Measurements from ENCODE around the gene EP400.
"Not testable (repeated sequence)": the region's sequence is repeated elsewhere in the genome, so short reads cannot be mapped to it uniquely, and the experiment has no call there.

EP400 gene

DNA sequence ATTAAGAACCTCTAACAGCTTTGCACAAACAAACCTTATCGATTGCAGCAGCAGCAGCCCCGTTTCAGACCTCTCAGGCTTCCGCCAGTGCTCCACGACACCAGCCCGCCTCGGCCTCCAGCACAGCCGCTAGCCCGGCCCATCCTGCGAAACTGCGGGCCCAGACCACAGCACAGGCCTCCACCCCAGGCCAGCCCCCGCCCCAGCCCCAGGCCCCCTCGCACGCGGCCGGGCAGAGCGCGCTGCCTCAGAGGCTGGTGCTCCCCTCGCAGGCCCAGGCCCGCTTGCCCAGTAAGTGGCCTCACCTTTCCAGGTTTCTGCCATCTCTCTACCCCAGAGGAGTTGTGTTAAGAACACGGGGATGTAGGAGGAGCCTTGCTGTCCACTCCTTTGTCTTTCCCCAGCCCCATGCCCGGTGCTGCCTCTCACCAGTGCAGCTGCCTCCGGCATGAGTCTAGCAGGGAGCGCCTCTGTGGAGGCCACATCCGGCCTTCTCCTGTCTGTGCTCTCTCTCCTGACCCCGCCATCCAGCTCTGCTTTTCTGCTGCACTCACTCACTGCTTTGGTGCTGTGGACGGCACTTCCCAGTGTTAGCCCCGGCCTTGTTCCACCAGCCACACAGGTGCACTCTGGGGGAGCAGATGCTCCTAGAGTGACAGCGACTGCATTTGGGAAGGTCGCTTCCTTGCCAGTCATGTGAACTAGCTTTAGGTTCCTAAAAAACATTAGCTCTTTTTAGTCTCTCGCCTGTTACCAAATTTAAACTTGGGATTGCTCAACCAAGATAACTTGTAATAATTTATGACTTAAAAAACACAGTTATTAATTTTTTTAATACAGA is 71.5 kb downstream of the EP400 start:
- no peak for FAIRE-seq

DNA sequence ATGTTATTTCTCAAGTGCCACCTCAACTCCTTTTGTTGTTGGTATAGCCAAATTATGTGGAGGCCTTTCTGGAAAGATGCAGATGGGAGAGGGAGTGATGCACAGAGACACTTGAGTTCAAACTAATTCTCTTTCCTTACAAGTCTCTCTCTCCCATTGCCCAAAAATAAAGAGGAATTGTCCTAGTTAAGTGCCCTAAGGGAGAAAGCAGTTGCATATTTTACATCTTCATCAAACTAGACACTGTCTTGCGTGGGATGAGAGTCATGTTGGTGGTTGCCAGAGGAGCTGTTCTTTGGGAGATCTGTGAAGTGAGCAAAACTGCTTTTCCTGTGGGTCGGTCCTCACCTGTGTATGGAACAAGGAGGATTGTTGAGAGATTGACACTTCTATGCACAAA is 72.2 kb downstream of the EP400 start:
- no peak for FAIRE-seq

GRCh38 chr12:132023658-132024057 is 73.9 kb downstream of the EP400 start:
- no peak for FAIRE-seq

DNA sequence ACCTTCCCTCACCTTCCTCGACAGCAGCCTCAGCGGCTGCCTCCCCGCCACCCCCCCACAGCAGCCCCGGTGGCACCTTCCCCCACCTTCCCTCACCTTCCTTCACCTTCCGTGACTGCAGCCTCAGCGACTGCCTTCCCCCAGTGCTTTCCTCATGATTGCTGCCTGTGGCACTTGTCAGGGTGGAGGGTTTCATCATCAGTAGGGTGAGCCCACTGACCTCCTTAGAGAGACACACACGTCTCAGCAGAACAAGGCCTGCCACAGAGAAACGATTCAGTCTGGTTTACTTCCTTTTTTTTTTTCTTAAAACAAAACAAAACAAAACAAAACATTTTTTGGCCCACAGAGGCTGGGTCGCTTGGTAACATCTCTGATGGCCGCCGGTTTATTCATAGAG is 75.0 kb downstream of the EP400 start:
- FAIRE-seq, result no peak

DNA sequence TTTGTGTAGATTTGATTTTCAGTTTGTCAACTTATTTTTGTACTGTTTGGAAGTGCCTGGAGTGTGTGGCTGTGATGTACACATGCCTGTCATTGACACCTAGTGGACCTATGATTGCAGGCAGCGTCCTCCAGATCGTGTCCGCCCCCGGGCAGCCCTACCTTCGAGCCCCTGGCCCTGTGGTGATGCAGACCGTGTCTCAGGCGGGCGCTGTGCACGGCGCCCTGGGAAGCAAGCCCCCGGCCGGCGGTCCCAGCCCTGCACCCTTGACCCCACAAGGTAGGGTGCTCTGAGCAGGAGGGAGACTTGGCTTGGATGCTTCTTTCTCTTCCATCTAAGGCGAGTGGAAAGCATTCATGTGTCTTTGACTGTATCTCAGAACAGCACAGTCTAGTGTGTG is 75.8 kb downstream of the EP400 start:
- no peak for FAIRE-seq

DNA sequence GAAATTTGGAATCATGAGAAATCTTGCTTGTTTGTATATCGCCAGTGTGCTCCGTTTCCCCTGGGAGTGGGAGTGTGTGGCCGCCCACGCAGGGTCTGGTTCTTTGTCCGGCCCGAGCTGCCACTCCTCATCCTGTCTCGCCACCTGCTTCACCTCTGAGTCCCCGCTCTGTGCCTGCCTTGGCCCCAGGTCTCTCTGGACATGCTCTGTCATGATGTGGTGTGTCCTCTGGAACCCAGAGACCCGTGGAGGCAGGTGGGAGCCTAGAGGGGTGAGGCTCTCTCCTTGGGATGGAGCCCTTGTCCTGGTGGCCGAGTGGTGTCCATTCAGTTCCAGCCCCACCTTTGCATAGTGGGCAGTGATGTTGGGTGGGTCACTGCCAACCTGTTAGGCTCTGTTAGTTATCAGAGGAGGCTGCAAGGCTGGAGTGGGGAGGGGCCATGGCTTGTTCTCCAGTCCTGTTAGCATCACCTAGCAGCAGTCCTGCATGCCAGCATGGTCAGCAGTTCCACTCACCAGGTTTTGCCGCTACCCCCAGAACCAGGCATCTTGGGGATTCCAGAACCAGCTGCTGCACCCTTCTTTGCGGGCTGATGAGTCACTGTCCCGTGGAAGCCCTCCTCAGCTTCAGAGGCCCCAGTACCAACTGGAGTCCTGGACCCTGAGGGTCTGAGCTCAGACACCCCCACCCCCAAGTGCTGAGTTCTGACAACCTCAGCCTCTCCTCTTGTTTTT is 76.5 kb downstream of the EP400 start:
- no peak for FAIRE-seq

DNA sequence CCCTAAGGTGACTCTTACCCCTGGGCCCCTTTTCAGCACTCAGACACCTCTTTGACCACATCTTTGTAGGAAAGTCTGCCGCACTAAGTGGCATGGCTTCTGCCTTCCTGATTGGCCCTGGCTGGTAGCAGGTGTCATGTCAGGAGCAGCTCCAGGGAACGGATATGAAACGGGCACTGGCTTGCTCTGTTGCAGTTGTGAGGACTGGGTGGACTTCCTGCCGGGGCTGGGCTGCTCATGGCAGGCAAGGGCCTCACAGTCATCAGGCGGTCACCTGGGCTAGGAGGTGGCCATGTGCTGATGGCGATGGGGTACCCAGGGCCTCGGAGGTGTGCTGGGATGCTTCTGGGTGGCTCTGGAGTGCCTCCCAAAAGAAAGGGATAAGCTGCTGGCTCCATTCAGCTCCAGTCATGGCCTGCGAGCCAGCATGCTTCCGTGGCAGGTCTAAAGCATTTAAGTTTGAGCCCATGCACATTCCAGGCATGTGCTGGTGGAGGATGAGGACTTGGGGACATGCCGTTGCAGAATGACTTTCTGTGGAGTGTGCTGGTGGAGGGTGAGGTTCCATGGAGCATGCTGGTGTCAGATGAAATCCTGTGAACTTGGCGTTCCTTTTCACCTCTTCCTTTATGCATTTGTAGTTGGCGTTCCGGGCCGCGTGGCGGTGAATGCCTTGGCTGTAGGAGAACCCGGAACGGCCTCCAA is 77.2 kb downstream of the EP400 start:
- no peak for FAIRE-seq

GRCh38 chr12:132027636-132028035 is 77.9 kb downstream of the EP400 start:
- FAIRE-seq, result no peak

- FAIRE-seq, result no peak
These were observed 78.4 kb downstream of the EP400 start for GRCh38 chr12:132028111-132028510.

- no peak for FAIRE-seq
These were observed 80.0 kb downstream of the EP400 start for GRCh38 chr12:132029503-132030300.

DNA sequence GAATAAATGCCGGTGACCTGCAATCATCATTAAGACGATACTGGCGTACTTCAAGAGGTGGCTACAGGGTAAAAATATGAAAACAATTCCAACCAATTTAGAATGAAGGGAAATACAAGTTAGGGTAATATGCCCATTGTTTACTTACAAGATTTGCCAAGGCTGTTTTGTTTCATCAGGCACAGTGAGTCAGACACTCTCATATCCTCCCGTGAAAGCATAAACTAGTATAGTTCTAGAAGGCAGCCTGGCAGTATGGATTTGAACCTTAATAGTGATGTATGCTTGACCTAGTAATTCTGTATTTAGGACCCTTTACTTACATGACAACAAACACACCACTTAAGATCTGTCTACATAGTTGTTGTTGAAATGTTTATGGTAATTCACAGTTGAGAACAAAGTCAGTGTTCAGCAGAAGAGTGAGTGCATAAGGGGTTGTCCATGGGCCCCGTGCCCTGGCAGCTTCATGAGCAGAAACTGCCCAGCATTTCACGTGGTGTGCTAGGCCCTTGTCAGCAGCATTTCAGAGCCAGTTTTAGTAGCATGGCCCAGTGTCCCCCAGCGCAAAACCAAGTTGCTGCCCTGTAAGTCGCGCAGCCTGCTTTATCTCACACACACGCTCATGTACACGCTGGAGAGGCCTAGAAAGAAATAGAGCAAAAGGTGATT is 80.8 kb downstream of the EP400 start:
- no peak for FAIRE-seq

GRCh38 chr12:132033627-132034026 is 83.9 kb downstream of the EP400 start:
- FAIRE-seq, result no peak

DNA sequence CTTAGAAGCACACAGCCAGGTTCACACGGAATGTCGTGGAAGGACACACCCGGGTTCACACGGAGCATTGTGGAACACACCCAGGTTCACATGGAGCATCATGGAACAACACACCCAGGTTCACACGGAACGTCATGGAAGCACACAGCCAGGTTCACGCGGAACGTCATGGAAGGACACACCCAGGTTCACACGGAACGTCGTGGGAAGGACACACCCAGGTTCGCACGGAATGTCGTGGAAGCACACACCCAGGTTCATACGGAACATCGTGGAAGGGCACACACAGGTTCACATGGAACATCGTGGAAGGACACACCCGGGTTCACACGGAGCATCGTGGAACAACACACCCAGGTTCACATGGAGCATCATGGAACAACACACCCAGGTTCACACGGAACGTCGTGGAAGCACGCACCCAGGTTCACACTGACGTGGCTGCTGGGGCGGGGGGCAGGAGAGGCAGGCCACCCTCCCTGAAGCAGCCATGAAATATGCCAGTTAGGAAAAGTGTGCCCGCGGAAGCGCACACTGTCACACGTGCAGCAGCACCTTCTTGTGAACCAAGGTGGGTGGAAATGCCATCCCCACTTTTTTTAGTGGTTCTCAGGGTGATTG is 86.4 kb downstream of the EP400 start:
- FAIRE-seq, result no peak

- FAIRE-seq, result no peak
These were observed 91.3 kb downstream of the EP400 start for GRCh38 chr12:132040906-132041606.

- FAIRE-seq, result no peak
These were observed 93.5 kb downstream of the EP400 start for GRCh38 chr12:132043216-132043615.

GRCh38 chr12:132043770-132044467 is 94.2 kb downstream of the EP400 start:
- FAIRE-seq, result no peak

DNA sequence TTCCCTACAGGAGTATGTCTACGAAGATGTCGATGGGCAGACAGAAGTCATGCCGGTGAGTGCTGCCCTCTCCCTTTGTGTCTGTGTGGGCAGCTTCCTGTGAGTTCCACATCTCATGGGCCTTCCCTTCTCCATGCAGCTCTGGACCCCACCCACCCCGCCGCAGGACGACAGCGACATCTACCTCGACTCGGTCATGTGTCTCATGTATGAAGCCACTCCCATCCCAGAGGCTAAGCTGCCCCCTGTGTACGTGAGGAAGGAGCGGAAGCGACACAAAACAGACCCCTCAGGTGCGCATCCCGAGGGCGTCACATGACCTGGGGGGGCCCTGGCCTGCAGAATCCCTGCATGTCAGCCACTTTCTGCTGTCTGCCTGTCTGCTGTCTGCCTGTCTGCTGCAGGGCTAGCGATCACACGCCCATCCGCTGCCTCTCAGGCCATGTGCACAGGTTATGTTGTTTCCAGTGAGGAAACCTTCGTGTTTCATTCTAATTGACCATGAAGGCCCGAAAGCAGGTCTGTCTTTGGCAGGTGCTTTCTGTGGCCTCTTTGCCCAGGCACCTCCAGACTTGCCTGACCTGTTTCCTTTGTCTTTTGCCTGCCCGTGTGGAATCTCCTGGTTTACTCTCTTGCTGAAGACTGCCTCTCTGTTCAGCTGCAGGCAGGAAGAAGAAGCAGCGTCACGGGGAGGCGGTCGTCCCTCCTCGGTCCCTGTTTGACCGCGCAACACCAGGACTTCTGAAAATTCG is 95.1 kb downstream of the EP400 start:
- no peak for FAIRE-seq

DNA sequence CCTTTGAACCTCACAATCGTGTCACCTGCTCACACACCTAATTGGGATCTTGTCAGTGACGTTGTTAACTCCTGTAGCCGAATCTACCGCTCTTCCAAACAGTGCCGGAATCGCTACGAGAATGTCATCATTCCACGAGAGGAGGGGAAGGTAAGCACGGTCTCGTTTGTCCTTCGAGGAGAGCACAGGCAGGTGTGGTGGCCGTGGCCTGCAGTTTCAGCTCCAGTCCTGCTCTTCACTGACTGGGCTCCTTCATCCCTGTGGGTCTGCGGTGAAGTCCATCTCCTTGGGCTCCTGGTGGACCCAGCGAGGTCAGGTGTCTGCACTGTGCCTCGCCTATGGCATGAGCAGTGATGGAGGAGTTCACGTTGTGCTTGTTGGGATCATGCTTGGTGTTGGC is 96.0 kb downstream of the EP400 start:
- FAIRE-seq, result no peak

DNA sequence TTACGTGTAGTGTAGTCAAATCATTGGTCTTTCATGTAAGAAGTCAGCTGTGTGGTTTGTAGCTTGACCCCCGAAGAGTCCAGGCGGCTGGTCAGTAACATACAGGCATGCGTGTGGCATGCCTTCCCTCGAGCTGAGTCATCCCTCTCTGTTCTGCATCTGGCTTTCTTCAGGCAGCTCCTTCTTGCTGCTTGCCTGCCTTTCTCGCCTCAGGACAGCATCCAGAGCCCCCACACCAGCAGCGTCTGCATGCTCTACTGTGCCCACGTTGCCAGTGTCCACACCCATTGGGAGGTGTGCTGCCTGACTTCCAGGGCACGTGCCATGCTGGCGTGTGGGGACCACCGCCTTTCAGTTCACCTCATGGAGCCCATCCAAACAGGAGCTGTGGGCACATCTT is 96.8 kb downstream of the EP400 start:
- FAIRE-seq, result no peak

- FAIRE-seq, result not testable (repeated sequence)
These were observed 97.9 kb downstream of the EP400 start for GRCh38 chr12:132047630-132048029.

Measured in G401.6 (cell line).